Activated gamma-delta T cell treated with anti-CD3 and anti-CD28 coated beads, Interleukin-2, amount 50 U/mL, for 16 hours (primary cell): ENCODE measurements around the gene DHRS7C.
"Not testable (repeated sequence)": the region's sequence is repeated elsewhere in the genome, so short reads cannot be mapped to it uniquely, and the experiment has no call there.

ENCODE experiments used
- DNase-seq: peaks from one replicate; pipeline ENCODE4 v3.0.0-alpha.2; 2020; ENCODE audit warnings: low read depth

DHRS7C gene

DNA sequence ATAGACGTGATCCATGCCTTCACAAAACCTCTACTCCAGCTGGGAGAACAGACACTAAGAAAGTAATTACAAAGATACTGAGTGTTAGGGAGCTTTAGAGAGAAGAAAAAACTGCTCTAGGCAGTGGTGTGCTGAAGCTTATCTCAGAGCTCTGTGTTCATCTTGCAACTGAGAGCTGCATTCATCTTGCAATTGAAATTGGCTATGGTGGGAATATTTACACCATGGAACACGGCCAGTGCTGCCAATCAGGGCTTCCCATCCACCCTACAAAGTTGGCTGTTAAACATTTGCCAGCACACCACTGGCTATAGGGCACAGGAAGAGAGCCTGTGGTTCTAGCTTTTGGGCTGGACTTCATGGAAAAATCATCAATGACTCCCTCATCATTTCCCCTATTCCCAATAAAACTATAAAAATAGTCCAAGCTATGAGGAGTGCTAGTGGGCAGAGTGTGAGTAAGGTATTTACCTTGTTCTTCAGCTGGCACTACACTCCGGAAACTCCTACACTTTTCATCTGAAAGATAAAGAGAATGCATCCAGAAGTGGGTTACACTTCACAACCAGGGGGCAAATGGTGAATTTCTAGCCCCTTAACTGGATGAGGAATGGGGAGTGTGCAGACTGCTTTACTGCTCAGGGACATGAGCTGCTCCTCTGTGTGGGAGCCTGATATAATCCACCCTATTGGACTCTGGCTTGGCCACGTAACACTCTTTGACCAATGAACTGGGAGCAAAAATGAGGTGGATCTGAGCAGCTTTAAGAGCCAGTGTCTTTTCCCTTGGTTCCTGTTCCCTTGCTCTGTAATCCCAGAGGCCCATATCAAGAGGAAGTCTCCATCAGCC lies 18.9 kb upstream of the DHRS7C start:
- no peak for DNase-seq

- DNase-seq, result no peak
These were observed 18.0 kb upstream of the DHRS7C start for GRCh38 chr17:9809409-9809808.

- DNase-seq, result no peak
These were observed 15.3 kb upstream of the DHRS7C start for GRCh38 chr17:9806699-9807098.

DNA sequence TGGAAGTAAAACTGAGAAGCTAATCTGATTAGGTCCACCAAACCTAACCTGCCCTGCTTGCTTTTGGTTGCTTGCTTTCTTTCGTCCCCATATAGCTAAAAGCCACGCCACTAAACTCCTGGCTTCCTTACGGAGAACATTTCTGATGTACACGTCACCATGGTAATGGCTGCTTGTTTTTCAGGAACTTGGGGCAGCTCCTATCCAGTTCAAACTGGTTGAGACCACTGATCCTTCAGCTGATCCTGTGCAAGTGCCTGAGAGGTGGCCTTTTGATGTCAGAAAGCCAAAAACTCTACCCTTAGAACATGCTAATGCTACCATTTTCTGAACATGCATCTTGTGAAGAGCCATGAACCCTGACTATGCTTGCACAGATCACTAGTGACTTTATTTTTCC lies 14.4 kb upstream of the DHRS7C start:
- DNase-seq, result no peak

- no peak for DNase-seq
These were observed 11.3 kb upstream of the DHRS7C start for GRCh38 chr17:9802697-9803096.

- DNase-seq, result no peak
These were observed 10.9 kb upstream of the DHRS7C start for GRCh38 chr17:9802294-9802693.

DNA sequence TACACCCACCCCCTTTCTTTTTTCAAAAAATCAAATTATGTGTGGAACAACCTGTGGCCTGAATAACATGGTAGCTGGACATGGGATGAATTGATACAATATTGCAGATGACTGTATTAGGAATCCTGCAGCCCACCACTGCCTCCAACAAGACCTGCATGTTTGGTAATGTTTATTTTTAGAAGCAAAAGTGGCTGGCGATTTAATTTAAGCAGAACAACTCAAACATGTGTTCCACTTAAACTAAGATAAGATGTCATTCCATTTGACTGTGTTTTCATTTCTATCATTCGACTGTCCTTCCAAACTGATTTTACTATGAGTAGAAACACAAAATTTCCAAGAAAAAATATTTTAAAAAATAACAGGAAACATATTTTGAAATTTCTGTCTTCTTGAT lies 10.1 kb upstream of the DHRS7C start:
- no peak for DNase-seq

- DNase-seq, result no peak
These were observed 7.3 kb upstream of the DHRS7C start for GRCh38 chr17:9798724-9799123.

DNA sequence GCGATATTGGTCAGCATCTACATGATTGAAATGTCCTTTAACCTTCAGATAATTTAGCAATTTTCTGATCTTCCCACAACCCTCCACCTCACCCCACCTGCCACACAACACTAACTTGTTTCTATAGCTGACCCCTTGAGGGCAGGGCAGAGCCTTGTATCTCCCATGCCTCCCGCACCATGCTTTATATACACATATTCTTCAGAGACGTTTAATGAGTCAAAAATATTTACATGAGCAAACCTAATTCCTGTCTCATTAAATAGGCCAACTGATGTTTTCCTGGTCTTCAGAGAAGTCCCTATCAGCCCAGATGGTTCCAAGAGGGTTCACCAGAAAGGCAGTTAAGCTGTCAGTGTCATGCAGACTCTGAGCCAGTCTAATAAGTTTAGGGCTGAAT lies 6.6 kb upstream of the DHRS7C start:
- DNase-seq, result no peak

DNA sequence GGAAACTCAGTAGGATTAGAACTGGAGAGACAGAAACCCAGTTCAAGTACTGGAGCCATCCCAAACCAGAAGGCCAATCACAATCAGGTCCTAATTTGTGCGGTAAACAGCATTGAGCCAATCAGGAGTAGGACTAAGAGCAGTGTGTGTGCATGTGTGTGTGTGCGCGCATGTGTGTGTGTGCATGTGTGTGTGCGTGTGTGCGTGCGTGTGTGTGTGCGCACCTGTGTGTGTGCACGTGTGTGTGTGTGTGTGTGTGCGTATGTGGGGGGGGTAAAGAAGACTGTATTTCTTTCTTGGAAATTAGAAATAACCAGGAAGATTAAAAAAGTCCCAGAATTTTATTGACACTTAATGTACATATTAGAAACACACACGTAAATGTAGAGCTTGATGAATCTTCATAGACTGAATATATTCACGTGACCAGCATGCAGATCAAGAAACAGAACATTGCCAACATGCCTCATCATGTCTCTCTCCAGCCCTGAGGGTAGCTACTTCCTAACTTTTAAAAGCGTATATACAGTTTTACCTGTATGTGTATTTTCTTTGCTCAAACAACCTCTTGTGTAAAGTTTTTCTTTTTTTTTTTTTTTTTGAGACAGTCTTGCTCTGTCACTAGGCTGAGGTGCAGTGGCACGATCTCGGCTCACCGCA lies 919 bp upstream of the DHRS7C start:
- DNase-seq, result no peak

DNA sequence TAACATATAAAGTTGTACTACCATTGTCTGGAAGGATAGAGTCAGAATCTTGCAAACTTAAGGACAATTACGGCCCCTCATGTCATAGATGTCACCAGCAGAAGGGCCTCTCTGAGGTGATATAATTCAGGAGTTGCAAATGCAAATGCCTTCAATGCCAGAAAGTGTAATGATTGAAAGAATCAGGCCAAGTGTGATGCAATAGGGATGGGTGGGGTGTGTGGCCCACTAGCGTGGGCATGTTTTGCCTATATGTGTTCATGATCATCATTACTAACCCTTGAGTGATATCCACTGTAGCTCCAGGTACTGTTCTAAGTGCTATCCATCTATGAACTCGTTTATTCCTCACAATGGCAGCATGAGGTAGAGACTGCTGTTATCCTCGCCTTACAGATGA lies 1.1 kb downstream of the DHRS7C start:
- DNase-seq, result no peak

DNA sequence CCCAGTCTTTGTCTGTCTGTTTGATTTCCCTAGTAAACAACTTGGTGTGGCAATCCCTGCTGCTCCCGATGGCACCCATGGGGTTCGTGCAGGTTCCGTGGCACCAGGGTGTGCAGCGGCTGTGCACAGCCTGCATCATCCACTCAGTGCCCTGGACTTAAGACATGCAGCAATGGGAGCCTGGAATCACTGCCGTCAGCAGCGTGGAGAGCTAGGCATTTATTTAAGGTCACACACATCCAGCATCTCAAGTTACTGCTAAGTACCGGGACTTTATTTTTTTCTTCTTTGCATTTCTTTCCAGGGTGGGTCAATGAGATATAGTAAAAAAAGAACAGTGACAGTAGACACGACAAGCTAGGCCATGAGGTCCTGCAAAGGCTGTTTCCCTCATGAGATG lies 2.8 kb downstream of the DHRS7C start:
- DNase-seq, result no peak

DNA sequence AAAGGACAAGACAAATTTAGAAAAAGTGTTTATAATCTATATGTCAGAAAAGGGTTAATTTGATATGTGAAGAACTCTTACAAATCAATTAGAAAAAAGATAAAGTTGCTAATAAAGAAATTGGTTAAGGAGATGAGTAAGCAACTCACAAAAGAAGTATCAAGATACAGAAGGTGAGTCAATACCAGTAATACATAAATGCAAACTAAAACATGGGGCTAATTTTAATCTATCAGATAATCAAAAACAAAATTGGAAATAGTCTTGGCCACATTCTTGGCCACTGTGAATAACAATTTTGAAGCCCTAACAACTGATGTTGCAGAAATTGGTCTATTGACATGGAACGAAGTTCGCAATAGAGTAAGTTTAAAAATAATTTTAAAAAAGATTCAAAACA lies 6.8 kb downstream of the DHRS7C start:
- DNase-seq, result no peak

GRCh38 chr17:9783465-9783864 lies 7.9 kb downstream of the DHRS7C start:
- DNase-seq, result not testable (repeated sequence)

GRCh38 chr17:9783050-9783449 lies 8.3 kb downstream of the DHRS7C start:
- no peak for DNase-seq

- no peak for DNase-seq
These were observed 10.8 kb downstream of the DHRS7C start for GRCh38 chr17:9780552-9780951.

DNA sequence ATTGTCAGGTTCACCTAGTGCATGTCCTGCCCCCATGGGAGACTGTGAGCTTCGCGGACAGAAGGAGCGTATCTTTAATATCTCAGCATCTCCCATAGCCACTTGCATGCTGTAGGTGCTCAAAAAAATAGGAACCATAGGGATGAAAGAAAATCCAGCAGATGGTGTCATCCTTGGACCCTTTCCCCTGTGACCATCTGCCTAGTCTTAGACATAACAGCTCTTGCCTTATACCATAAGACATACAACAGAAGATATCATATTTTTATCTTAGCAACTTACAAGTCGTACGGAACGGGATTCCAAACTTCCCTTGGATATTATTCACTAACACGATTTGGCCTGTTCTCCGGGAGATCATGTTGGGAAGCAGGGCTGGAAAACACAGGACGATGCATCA lies 14.5 kb downstream of the DHRS7C start:
- no peak for DNase-seq

- DNase-seq, result no peak
These were observed 18.7 kb downstream of the DHRS7C start for GRCh38 chr17:9772658-9773057.

- DNase-seq, result no peak
These were observed 19.9 kb downstream of the DHRS7C start for GRCh38 chr17:9771465-9771864.

DNA sequence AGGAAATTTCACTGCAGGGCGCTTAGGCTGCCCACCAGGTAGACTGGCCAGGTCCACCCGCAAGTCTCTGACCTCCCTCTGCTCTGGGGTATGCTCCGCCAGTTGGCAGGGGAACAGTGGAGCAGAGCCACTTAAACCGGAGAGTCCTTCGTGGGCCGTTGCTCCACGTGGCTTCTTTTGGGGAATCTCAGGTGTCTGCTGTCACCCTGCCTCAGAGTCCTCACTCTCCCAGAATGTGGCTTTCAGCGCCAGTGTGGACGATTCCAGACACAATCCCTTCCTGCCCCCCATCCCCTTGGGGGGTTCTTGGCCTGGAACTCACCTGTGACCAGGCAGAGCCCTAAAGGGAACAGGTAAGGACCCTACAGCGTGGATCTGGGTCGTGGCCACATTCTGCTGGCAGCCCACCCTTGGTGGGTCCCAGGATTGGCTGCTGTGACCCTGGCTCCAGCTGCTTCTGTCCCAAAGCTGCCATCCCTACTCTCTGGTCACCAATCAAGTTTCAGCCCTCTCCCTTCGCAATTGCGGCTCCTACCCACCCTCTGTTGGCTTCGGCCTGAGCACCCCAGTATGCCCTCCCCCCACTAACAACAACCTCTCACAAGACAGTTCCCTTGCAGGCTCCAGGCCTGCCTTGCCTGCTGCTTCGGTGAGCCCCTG lies 22.2 kb downstream of the DHRS7C start:
- DNase-seq, result no peak

DNA sequence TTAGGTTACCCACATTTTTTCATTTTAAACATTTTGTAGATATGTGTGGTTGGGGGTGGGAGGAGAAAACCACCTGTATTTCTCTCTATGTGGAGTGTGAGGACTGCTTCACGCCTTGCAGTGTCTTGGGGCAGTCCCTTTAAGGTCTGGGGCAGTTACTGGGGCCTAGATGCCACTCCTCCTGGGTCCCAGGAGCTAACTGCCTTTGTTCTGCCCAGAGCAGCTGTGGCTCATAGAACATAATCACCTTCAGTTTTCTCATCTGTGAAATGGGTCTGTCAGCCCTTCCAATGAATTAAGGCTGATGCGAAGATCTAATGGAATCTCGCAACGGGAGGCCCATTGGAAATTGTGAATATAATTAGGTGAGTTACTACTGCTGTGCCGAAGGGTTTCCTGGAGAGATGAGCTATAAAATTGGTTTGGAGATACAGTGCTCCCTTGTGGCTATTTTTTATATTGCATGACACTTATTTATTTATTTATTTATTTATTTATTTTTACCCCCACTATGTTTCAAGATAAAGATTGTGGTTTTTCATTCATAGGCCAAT lies 22.9 kb downstream of the DHRS7C start:
- no peak for DNase-seq

DNA sequence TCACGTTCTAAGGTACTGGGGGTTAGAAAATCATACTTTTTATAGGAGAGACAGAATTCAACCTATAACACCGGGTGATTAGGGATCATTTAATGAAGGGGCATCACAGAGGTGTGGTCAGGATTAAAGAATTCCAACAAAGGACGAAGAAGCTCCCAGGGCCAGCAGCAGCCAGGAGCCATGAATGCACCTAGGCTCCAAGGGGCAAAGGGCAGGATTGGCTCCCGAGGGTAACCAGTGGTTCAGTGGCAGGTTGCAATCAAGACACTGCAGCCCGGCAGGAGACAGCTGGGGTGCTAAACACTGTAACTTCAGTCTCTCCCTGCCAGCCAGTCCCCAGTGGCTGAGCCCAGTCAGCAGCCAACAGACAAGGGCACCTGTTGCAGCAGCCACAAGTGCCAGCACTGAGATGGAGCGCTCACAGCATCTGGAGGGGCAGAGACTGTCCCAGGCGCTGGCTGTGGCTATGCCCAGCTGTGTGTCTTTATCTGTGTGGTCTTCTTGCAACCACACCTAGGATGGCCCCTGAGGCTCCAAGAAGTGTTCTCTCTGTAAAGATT lies 23.9 kb downstream of the DHRS7C start:
- no peak for DNase-seq

DNA sequence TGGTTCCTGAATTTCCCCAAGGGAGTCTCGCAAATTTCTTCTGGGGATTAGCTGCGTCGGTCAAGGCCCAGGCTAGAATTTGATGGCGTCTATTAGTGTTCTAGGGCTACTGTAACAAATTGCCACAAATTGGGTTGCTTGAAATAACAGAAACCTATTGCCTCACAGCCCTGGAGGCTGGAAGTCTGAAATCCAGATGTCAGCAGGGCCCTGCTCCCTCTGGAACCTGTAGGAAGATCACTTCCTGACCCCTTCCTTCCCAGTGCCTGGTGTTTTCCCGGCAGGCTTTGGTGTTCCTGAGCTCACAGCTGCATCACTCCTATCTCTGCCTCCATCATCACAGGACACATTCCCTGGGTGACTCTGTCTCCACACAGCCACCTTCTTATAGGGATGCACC lies 24.4 kb downstream of the DHRS7C start:
- DNase-seq, result no peak
